ENCODE results near the gene PAAF1.

PAAF1 gene

DNA sequence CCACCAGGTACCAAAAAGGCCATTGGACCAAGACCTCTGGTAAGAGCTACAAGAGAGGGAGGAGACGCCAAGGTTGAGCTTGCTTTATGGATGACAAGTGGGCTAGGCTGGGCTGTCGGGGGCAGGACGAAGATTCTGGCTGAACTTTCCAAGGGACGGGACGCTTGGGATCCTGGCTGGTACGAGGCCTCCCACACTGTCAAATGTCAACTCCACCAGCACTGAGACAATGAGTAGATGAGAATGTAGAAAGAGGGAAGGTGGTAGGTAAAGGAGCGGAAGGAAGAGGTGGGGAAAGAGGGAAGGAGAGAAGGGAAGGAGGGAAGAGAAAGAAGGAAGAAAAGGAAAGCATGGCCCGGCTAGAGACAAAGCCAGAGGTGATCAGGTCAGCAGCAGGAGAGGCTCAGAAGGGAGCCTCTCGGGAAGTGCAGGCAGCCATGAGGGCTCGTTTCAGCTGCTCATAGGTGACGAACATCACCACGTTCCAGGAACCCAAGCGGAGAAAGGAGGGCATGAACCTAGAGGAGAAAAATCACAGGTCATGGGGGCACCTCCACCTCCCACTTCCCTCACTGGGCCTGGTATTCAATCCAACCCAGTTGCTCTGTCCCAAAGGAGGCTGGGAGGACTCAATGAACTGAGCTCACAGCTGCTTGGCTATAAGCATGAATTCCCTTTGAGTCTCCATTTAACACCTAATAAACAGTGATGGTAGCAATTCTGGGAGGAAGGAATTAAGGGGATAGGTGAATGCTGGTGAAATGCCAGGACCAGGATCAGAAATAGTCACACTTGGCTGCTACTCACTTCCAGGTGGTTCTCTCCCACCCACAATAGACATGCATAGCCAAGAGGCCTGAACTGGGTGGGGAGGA lies 98.0 kb downstream of the PAAF1 start:
- DNase-seq, result no peak

DNA sequence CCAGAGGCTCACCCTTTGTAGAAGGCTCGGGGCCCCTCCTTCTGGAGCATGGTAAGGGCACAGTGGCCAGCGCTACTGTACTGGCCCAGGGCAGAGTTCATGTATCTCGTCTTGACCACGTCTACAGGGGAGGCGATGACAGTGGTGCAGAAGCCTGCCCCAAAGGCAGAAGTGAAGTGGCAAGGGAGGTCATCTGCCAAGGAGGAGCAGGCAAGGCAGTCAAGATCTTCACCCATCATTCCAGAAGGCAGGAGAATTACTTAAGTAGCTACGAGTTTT lies 98.6 kb downstream of the PAAF1 start:
- DNase-seq, result no peak

DNA sequence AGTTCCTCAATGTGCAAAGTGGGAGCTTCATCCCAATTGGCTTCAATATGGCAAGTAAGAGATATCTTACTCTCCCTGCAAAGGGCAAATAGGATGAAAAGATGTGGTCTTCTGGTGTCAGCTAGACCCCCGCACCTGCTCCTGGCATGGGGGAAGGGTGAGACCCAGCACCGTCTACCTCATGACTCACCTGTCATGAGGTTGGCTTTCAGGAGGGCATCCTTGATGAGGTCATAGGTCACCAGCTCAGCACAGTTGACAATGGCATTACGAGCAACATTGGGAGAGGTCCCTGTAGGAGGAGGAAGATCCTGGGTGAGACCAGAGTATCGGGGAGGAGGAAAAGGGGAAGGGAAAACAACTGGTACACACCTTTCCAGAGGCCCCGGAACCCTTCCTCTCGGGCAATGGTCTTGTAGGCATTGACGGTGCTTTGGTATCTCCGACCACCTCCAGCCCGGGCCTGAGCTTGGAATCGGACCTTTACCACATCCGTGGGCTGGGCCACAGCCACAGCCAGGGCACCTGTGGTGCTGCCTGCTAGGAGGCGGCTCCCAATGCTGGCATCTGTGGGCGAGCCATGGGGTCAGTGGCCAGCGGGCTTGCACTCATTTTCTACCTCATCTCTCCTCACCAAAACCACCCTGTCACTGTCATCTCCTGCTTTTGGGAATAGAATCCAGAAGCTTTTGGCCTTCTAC lies 99.8 kb downstream of the PAAF1 start:
- DNase-seq, result no peak

DNA sequence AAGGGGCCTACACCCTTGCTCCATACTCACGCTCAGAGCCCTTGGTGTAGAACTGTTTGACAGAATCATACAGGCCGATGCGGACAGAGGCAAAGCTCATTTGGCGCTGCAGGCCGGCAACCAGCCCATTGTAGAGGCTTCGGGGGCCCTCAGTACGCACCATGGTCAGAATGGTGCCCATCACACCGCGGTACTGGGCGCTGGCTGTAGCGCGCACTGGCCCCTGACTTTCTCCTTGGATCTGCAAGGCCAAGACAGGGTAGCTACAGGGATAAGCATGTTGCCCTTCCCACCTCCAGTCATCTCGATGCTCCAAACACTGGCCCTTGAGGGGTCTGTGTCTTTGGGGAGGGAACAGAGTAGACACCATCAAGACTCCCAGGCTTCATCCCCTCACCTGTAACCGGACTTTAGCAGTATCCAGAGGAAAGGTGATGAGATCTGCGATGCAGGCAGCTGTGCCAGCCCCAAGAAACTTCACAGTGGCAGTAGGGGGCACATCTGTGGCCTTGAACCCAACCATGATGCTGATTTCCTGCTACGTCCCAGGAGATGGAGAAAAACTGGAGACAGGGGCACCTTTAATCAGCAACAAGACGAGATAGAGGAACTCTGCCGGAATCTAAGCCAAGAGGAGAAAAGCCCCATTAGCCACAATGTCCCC lies 101.2 kb downstream of the PAAF1 start:
- DNase-seq, result no peak

DNA sequence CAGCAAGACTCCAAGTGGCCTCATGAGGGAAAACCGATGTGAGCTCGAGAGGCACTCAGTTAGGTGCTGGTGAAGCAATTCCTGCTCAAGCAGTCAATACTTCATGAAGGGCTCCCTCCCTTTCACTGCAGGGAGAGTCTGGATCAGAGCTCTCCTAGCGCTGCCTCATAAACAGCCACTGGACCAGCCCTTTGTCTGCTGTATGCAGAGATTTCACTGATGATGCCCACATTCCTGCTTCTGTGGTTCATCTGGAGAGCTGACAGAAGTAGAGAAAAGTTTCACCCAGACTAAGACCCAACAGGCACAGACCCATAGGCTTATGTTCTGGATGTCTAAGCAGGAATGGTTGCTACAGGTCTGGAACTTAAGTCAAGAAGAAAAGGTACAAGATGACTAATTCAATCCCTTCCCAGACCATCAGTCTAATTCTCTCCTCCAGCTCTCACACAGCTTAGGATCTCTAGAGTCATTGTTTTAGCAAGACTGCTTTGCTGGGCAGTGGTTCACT lies 101.8 kb downstream of the PAAF1 start:
- no peak for DNase-seq

DNA sequence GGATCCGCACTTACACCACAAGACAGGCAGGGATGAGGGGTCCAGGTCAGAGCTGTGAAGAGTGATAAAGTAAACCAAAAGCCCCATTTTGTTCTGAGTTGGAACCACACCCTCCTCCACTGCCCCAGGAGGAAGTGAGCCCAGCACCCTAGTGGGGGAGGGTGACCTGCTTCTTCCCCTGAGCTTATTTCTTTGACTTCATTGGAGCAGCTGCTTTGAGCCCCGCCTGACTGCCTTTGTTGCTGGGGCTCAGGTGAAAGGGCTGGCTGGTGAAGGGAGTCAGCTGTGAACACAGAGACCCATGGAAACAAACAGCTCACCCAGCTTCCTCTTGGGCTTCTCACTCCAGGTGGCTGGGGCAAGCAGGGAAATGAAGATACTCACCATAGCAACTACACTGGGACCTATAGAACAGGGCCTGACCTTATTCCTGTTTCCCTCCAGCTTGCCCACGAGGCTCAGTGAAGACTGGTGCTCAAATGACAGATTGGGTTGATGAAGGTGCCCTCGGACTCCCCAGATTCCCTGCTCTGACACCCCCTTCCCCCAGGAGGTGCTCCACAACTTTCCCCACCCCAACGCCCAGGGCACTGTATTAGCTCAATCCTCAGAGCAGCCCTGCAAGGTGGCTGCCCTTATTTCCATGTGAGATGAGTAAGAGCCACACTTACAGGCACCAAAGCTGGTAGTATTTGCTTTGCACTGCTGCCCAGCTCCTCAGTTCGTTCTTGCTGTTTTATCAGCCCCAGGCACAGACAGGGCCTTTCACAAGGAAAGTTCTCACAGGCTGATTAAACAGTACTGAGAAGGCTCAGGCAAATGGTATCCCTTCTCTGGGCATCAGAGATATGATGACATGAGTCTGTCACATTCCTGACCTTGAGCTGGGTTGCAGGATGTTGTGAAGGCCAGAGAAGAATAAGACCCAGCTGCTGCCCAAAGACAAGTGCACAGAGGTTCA lies 103.5 kb downstream of the PAAF1 start:
- peak; percentile 74 for DNase-seq

Data from NCI-H510A treated with DMSO at 0.1 percent for 48 hours (cell line).